ENCODE measurements around the gene CNN1.
"Not testable (repeated sequence)": the region's sequence is repeated elsewhere in the genome, so short reads cannot be mapped to it uniquely, and the experiment has no call there.

CNN1 gene

DNA sequence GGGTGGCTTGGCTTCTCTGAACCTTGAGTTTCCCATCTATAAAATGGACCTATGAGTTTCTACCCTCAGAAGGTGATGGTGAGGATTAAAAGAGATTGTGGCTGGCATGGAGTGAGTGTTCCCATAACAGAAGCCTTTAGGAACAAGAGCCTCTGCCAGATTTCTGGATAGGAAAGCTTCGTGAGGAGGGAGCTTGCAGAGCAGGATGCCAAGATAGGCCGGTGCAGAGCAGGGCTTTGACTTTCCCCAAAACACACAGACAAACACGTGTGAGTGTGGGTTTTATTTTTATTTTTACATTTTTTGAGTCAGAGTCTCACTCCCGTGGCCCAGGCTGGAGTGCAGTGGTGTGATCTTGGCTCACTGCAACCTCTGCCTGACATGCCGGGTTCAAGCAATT, 3.7 kb upstream of the CNN1 start:
- no peak for DNase-seq

DNA sequence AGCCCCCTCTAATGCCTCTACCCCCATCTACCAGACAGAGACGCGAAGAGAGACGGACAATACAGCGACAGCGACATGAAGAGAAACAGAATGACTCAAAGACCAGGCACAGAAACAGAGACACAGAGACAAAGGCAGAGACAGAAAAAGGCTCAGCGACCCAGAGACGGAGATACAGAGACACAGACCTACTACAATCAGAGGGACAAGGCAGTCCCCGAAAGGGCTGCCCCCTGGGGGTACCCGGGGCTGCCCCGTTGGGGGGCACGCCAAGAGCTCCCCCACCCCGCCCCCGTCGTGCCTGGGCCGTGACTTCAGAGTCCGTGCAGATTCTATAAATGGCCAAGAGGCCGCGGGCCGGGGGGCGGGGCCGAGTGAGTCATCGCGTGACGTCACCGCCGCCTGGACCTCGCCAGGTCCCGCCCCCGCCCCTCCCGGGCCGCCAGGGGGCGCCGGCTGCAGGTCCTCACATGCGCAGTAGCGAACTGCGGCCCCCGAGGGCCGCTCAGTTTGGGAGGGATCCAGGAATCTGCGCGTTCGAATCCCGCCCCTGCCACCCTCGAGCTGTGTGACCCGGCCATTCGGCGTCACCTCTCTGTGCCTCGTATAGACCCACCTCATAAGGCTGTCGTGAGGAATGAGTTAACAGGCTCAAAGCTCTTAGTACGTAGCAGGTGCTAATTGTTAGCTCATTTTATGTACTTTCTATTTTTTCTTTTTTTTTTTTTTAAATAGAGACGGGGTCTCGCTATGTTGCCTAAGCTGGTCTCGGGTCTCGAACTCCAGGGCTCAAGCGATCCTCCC, 2.7 kb upstream of the CNN1 start:
- peak; percentile 3 for DNase-seq

DNA sequence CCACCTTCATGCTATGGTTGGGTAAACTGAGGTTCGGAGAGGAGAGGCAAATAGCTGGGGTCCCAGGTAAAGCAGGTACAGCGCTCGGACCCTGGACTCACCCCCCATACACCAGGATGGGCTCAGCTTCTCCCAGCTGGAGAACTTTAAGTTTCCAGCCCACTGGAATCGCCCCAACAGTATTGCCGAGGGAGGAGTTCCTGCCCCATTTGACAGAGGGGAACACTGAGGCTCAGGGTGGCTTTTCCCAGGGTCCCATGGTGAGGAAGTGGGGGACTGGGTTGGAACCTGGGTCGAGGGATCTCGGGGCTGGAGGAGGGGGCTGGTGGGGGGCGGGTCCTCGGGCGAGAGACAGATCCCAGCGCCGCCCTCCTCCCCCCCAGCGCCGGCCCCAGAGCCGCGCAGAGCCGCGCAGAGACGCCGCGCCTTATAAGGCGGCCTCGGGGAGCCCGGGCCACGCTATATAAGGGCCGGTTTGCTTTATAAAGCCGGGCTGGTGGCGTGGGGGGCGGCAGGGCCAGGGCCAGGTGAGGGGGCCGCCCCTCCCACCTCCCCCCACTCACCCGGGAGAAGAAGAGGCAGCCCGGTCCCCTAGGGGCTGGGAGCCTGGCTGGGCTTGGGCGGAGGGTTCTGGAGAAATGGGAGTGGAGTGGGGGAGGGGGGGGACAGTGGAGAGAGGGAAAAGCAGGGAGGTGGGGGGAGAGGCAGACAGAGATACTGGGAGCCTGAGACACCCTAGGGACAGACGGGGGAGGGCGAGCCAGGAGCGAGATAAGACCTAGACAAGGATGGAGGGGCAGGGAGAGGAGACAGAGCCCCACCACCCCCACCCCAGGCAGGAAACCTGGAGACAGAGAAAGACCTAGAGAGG, 1.1 kb downstream of the CNN1 start:
- no peak for DNase-seq

DNA sequence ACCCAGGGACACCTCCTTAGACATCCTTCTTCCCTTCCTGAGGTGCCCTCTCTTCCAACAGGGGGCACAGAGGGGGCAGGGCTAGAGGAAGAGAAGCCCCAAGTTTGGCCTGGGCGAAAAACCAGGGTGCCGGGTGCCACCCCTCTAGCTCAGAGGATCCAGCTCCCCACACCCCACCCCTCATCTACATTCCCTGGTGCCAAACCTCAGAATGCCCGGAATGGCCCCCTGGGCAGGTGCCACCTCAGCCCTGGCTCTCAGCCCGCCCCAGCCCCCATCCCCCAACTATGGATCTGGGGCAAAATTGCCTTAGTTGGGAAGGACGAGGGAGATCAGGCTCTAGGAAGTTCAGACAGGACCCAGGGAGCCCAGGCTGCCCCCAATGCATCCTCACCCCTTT, 2.0 kb downstream of the CNN1 start:
- no peak for DNase-seq

DNA sequence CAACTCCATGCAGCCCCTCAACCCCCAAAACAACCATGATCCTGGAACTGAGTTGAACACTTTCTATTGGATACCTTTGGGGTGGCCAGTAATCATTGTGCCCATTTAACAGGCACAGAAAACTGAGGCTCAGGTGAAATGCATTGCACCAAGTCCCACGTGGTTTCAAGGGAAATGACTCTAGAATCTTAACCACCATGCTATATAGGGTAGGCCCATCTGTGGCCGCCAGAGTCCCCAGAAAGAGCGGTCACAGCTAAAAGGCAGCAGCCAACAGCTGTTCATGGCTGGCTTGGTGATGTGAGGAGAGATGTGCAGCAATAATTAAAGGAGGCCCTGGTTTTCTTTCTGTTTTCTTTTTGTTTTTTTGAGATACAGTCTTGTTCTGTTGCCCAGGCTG, 2.6 kb downstream of the CNN1 start:
- DNase-seq, result no peak

DNA sequence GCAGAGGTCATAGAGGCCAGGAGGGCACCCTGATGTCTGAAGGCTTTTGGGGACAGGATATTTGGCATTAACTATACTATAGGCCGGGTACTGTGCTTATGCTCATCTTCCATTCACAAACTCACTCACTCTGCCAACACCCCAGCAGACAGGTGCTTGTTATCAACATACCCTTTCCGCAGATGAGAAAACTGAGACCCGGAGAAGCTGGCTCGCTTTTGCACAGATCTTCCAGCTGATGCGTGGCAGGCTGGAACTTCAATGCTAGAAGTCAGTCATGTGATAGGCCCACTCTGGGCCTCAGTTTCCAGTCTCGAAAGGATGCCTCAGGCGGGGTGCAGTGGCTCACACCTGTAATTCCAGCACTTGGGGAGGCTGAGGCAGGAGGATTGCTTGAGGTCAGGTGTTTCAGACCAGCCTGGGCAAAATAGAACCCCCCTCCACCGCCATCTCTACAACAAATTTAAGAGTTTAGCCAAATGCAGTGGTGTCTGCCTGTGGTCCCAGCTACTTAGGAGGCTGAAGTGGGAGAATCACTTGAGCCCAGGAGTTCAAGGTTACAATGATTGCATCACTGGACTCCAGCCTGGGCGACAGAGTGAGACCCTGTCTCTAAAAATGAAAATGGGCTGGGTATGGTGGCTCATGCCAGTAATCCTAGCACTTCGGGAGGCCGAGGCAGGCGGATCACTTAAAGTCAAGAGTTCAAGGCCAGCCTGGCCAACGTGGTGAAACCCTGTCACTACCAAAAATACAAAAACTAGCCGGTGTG, 9.5 kb downstream of the CNN1 start:
- DNase-seq, result no peak

DNA sequence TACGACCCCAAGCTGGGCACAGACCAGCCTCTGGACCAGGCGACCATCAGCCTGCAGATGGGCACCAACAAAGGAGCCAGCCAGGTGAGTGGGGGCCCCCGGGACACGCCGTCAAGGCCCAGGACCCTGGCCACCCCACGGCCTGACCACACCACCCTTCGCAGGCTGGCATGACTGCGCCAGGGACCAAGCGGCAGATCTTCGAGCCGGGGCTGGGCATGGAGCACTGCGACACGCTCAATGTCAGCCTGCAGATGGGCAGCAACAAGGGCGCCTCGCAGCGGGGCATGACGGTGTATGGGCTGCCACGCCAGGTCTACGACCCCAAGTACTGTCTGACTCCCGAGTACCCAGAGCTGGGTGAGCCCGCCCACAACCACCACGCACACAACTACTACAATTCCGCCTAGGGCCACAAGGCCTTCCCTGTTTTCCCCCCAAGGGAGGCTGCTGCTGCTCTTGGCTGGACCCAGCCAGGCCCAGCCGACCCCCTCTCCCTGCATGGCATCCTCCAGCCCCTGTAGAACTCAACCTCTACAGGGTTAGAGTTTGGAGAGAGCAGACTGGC, 10.8 kb downstream of the CNN1 start:
- DNase-seq, result no peak

DNA sequence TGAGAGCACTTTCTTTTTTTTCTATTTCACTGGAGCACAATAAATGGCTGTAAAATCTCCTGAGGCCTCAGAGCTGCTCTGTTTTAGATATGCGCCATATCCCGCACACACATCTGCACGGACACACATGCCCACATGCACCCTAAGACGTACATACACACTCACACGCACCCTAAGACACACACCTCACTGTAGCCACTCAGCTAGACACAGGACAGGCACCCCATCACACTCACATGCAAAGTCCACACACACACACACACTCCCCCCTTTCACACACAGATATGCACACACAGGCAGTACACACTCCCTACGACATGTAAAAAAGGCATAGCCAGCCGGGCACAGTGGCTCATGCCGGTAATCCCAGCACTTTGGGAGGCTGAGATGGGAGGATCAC, 11.6 kb downstream of the CNN1 start:
- no peak for DNase-seq

DNA sequence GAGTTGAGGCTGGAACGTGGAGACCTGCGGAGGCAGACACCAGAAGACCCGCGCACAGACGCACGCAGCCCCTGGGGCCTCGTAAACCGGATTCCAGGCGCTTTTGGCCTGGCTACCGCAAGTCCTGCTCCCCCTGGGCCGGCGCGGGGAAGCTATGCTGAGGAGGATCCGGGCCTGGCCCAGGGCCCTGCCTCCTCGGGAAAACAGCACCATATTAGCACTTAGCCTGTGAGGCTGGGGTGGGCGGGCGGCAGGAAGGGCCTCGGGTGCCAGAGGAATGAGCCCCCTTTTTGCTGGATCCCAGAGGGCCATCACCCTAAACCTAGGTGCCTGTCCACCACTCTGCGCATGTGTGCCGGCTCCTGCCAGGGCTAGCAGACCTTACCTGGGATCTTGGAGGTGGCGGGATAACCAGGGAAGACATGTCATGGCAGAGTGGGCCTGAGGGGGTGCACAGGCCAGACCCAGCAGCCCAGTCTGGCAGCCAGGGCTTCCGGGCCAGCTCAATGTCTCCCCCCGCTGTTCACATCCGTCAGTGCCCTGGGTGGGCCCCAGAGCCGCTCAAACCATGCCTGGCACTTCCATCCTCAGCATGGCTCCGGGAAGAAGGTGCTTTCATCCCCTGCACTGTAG, 13.1 kb downstream of the CNN1 start:
- DNase-seq, result no peak

DNA sequence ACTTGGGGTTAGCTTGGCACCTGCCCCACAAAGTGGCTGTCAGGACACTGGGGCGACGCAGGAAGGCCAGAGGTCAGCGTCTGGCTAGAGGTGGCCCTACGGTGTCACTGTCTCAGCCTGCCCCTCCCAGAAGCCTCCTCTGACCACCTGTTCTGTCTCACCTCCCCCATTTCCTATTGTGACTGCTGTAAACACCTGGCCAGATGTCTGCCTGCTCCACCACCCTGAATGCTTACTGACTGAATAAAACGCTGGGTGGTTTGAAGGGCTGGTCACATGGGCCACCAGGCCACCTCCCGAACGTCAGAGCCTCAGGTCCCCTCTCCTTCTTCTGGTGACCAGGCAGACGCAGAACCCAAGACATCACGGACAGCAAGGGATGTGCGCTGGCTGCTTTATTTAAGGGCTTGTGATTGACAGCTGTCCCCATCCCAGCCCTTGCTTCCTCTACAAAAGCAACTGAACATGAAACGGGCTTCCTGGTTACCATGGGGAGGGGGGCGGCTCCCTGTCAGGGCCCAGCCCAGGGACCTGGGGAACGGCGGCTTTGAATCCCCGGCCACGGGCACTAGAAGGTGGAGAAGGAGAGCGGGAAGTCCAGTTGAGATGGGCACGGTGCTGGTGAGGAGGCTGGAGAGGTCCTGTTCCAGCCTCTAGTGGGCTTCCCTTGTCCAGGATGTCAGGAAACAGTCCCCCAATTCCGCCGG, 14.2 kb downstream of the CNN1 start:
- DNase-seq, result no peak

DNA sequence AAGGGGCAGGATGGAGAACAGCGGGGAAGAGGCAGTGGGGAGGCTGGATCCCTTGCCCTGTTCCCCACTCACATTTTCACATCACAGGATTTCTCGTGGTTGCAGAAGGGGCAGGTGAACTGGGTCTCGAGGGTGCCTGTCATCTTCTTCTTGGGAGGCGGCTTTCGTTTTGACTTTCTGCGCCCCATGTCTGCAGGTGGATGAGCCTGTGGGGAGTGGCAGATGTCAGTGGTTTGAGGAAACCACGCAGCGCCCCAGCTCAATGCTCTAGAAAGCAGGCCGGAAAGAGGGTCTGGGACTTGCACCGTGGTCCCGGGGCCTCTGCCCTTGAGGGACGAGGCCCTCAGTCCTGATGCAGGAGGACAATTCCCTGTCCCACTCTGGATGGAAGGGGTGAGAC, 15.5 kb downstream of the CNN1 start:
- DNase-seq, result no peak

DNA sequence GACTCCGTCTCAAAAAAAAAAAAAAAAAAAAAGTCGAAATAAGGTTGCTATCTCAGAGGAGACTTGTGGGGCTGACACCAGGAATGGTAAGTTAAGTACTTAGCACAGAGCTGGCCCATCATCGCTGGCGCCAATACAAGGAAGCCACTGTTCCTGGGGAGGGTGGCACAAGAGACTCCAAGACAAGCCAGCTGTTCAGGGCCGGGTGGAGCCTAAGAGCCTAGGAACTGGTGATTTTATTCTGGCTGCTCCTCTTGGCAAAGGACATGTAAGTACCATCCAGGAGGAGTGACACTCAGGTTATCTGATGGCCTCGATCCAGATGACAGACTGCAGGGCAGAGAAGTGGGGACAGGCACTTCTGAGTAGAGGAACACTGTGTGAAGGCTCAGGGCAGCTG, 16.6 kb downstream of the CNN1 start:
- no peak for DNase-seq

DNA sequence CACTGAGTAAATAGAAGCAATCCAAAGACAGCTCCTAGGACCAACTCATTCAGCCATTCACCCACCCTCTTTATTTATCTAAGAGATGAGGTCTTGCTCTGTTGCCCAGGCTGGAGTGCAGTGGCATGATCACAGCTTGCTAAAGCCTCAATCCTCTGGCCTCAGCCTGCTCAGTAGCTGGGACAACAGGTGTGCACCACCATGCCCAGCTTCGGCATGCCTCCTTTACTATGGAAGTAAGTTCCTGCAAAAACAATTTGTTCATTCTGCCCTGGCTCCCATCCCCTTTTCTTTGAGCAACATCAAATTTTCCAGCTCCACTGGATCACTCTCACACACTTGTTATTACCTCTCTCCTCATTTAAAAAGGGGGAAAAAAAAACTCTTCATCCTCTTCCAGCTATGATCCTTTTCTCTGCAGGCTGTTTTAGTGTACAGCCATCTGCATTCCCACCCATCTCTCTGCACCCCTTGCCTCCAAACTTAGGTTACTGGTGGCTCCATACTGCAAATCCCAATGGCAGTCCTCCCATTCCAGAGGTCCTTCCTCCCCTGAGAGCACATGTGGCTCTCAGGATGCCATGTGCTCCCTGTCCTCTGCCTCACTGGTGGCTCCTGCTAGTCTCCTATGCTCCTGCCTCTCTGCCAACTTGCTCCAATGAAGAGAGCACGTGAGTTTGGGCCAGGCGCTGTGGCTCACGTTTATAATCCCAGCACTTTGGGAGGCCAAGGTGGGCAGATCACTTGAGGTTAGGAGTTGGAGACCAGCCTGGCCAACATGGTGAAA, 18.2 kb downstream of the CNN1 start:
- DNase-seq, result no peak

DNA sequence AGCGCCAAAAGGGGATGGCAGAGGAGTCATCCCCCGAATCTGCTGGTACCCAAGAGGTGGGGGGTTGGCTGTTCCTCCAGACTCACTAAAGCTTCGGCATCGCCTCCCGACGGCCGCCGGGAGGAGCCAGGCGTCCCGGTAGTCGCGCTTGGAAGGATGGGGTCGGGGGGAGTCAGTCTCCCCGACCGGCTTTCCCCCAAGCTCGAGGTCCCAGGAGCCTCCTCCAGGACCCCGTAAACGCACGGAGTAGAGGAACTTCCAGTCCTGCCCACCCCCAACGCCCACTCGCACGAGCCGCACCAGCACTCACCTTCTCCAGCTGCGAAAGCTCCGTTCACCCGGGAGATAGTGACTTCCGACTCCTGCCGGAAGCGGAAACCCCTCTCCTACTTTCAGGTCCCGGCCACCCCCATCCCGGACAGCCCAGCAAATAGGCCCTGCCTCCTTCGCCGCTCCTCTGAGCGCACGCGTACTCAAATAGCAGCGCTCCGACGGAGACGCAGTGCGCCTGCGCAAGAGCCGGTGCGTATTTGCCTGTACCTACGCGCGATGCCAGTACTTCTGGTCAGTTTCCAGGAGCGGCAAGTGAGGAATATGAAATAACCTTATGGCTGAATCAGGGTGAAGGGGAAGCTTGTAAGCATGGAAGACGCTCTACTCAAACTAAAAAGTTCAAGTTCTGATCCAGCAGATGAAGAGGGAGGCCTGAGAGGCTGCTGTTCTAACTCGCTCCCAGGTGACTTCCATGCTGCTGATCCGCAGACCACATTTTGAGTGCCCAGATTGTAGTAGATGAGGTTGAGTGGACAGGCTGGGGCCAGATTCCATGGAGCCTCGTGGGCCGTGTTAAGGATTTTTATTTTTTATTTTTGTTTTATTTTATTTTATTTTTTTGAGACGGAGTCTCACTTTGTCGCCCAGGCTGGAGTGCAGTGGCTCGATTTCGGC, 20.5 kb downstream of the CNN1 start, which contains the start of gene ELOF1:
Gene ELOF1, minus strand, starts transcription at position 350 of the 948 bp plus-strand sequence. CDS start 4,883 bp downstream, outside the sequence.
- peak; percentile 84 for DNase-seq

DNA sequence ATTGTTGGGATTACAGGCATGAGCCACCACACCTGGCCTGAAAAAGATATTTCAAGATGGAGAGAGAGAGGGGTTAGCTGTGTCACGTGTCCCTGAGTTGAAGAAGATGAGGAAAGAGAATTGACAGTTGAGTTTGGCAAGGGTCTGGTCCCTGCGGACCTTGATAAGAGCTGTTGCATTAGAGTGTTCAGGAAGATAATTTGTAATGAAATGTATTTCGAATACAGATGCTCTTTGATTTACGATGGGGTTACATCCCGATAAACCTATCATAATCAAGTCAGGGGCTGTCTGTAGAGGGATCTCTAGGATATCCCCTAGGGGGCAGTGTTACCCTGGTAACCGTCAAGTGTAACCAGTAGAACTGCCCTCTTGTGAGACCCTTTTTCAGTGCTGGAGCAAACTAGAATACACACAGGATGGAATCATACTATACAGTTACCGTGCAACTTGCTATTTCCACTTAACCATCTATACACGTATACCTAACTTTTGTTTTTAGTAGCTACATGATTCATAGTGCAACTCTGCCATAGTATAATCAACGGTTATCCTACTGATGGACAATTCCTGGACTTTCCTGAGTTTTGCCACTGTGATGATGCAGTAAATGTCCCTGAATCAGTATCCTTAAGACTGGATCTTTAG, 21.9 kb downstream of the CNN1 start:
- no peak for DNase-seq

DNA sequence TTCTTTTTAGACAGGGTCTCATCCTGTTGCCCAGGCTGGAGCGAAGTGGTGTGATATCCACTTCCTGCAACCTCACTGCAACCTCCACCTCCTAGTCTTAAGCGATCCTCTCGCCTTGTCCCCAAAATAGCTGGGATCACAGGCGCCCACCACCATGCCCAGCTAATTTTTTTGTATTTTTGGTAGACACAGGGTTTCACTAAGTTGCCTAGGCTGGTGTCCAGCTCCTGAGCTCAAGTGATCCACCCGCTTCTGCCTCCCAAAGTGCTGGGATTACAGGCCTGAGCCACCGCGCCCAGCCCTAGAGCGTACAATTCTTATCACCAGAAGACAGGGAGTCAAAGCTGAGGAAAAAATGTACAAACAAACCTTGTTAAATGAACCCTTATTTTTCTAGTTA, 24.9 kb downstream of the CNN1 start:
- DNase-seq, result no peak

DNA sequence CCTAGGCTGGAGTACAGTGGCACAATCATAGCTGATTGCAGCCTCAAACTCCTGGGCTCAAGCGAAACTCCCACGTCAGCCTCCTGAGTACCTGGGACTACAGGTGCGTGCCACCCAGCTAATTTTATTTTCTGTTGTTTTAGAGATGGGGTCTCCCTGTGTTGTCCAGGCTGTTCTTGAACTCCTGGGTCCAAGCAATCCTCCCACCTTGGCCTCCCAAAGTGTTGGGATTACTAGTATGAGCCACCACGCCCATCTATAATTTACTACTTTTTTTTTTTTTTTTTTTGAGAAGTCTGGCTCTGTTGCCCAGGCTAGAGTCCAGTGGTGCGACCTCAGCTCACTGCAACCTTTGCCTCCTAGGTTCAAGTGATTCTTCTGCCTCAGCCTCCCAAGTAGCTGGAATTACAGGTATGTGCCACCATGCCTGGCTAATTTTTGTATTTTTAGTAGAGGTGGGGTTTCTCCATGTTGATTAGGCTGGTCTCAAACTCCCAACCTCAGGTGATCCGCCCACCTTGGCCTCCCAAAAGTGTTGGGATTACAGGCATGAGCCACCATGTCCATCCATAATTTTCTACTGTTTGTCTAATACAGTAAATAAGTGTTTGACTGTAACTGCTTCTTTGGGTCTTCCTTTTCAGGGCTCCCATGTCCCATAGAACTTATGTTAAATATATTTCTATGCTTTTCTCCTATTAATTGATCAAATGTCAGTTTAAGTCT, 25.6 kb downstream of the CNN1 start:
- not testable (repeated sequence) for DNase-seq

DNA sequence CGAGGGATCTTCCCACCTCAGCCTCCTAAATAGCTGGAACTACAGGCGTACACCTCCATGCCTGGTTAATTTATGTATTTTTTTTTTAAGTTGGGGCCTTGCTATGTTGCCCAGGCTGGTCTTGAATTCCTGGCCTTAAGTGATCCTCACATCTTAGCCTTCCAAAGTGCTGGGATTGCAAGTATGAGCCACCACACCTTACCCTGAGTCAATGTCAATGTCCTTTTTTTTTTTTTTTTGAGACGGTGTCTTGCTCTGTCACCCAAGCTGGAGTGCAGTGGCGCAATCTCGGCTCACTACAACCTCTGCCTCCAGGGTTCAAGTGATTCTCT, 27.0 kb downstream of the CNN1 start:
- not testable (repeated sequence) for DNase-seq

DNA sequence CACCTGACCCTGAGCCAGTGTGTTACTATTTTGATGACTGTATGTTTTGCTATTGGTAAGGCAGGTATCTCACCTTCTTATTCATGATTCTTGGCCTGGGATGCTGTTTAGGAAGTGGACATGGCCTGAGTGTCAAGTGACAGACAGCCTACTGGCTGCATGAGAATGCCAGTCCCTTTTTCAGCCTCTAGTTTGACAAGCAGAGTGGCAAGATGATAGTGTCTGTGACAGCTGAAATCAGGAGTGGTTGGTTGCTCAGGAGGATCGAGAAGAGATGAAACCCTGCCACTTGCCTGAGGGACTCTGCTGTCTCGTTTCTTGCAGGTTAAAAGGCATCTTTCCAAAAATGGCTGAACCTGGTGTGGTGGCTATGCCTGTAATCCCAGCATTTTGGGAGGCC, 27.5 kb downstream of the CNN1 start:
- DNase-seq, result no peak
